ENCODE data around the gene GLRA1.
"Not testable (repeated sequence)": the region's sequence is repeated elsewhere in the genome, so short reads cannot be mapped to it uniquely, and the experiment has no call there.

GLRA1 gene

DNA sequence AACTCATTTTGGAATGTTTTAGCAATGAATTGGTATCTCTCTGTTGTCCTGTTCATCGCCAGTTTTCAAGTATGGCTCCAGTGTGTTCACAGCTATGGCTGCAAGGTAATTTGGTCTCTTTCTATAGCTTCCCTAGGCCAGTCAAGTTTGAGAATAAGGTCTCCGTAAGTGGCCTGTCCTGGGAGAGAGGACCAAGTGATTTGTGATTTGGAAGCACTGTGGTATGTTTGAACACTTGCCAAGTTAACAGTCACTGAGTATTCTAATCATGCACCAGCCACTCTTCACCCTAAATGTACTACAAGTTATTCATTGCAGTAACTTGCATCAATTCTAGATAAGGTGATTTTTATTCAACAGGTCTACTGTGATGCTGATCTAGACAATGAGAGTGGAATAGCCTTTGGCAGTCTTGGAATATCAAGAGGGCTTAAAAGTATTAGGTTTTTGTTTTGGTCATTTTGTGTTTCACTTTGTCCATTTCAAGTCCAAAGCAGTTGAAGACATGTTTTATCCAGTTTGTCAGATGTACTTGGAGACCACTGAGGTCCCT lies 111.8 kb downstream of the GLRA1 start:
- no peak for DNase-seq

DNA sequence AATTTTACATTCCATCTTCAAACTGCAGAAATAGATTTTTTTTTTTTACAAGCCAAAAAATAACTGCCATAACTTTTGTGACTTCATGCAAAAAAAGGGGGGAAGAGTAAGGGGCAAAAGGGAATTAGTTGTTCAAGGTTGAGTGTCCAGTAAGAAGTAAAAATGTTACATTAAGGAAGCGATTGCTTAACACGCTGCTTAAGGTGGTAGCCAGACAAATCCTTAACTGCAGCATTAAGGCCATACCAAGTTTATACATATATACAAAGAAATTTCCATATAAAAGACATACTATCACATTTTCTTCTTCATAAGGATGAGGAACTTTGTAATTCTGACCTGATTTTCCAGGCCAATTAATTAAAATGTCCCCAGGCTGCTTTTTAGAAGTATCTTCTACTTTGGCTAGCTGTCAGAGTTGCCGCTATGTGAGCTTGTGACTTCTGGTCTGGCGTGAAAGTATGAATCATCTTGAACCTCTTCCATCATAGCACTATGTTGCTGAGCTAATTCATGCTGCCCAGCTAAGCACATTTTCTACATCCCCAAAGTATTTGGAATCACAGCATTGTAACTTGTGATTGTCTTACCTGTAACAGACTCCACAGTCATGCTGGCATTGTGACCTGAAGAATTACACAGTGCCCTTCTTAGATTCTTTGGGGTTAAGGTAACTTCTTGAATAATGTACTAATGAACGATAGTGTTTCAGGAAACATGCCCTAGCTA lies 112.9 kb downstream of the GLRA1 start:
- no peak for DNase-seq

DNA sequence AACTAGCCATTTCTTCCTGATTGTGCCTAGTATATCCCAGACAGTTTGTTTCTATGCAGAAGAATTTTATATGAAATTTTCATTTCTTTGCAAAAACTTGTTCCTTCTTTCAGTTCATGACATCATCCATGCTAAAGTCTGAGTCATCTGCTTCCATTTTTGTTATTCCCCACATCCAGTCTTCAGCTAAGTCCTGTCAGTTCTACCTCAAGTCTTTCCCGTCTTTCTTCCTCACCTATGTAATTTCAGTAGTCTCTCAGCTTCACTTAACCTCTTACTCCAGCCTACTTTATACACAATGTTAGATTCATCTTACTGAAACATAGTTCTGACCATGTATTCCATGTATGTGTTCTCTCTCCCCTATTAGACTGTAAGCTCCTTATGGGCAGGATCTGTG lies 113.8 kb downstream of the GLRA1 start:
- DNase-seq: no peak

DNA sequence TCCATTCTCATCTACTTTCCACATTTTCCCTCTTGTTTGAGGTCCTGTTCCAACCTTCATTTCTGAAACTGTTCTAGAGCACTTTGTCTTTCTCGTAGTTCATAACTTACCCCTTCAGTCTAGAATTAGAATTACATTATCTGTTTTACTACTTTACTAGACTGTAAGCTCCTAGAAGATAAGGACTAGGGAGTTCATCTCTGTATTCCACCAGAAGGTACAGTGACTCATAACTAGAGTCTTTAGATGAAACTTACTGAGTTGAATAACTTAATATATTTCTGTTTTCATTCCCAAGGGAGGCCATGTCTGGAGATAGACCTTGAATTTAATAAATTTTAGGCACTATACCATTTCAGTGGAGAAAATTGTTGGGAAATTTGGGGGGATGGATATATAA lies 114.2 kb downstream of the GLRA1 start:
- DNase-seq: no peak

DNA sequence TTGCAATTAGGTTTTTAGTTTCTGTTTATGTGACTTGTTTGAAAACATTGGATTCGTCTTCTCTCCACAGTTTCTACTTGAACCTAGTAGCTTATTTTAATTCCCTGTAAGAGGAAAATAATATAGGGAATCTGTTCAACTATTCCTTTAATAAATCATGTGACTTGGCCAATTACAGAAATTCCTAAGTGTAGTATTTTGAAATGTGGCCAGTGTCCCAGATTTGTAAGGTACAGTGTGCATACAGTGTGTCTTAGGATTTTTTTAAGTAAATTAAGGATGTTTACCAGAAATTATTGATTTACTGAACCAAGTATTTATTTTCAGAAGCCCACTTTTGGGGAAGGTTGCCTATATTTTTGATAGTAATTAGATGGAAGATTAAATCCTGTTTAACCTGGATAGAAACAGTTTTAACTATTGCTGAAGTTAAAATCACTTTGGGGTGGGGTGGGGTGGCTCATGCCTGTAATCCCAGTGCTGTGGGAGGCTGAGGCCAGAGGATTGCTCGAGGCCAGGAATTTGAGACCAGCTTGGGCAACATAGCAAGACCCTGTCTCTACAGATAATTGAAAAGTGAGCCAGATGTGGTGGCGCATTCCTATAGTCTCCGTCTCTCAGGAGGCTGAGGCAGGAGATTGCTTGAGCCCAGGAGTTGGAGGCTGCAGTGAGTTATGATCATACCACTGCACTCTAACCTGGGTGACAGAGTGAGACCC lies 116.0 kb downstream of the GLRA1 start:
- DNase-seq: no peak

DNA sequence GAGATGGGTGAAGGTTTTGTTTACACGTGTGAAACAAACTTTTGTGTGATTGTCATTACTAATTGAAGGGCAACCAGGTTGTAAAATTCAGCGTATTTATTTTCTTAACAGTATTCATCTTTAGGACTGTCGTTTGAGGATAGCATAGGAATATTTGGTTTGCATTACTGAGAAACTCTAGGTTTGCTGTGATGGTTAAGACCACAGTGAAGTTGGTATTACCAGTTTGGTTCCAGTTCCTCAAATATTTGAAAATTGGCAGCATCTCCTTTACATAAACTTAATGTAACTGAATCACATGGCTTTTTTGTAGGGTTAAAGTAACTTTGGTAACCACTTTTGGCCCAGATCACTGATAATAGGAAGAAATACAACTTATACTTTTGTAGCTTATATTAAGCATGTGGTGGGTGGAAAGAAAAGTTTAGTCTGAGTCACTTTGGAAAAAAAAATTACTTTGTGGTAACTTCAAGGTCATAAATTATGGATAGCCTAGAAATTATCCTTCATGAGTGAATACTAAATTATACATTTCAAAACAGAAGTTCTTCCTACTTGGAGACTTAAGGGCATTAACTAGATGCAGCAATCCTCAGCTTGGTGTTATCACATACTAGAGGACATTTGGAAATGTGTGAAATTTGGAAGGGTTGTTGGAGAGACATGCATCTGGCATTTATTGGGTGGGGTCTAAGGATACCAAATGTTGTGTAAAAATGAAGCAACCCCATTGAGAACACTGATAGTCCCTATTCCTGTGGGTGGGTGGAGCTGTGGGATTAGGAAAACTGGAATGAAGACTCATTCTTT lies 119.0 kb downstream of the GLRA1 start:
- no peak for DNase-seq

DNA sequence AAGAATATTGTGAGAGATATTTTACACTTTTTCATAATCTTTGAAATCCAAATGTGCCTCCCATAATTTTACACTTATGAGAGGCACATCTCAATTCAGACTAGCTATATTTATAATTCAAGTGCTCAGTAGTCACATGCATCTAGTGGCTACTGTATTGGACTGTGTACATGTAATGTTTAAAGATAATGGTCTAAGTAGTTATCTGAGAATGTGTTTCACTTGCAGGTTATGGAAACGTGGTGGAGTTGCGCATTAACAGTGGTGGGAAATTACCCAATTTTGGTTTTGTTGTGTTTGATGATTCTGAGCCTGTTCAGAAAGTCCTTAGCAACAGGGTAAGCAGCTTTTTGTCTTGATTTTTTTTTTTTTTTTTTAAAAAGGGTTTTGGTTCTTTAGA lies 124.1 kb downstream of the GLRA1 start:
- DNase-seq: no peak

DNA sequence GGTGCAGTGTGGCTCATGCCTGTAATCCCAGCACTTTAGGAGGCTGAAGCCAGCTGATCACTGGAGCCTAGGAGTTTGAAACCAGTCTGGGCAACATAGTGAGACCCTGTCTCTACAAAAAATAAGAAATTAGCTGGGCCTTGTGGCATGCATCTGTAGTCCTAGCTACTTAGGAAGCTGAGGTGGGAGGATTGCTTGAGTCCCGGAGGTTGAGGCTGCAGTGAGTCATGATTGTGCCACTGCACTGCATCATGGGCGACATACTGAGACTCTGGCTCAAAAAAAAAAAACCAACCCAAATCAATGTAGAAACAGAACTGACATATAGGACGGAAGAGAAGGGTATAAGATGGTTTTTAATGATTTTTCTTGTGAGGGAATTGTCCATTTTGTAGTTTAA lies 125.2 kb downstream of the GLRA1 start:
- DNase-seq: no peak

DNA sequence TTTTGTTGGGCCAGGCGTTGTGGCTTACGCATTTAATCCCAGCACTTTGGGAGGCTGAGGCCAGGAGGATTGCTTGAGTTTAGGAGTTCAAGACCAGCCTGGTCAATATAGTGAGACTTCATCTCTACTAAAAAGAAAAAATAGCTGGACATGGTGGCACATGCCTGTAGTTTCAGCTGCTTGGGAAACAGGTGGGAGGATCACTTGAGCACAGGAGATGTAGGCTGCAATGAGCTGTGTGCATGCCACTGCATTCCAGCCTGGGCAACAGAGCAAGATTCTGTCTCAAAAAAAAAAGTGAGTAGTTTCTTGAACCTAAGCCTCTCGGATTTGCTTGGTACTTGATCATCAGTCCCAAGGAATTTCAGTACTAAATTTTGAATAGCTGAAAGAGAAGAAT lies 126.0 kb downstream of the GLRA1 start:
- DNase-seq: no peak

DNA sequence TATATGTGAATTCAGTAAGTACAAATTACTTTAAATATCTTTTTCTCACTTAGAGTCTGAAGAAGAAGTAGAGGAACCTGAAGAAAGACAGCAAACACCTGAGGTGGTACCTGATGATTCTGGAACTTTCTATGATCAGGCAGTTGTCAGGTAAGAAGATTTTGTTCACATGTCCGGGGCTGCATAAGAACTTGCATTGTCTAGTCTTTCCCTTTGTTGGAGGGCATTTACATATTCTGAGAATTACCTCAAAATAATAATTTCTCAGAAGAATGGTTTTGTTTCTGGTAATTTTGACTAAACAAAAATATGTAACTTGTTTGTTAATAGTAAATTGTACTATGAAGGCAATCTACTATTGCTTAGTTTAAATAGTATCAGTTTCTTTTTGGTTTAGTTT lies 129.2 kb downstream of the GLRA1 start:
- DNase-seq: no peak

DNA sequence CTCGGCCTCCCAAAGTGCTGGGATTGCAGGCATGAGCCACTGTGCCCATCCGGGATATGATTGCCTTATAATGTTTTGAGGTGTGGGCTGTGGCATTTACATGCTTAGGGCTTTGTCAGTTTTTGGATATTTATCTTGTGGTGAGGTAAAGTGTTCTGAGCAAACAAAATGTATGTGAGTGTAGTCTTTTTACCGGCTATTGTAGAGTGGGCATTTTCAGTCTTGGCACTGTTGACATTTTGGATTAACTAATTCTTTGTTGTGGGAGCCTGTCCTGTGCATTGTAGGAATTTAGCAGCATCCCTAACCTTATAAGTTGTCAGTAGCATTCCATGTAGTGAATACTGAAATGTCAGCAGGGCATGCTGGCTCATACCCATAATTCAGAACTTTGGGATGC lies 131.3 kb downstream of the GLRA1 start:
- no peak for DNase-seq

DNA sequence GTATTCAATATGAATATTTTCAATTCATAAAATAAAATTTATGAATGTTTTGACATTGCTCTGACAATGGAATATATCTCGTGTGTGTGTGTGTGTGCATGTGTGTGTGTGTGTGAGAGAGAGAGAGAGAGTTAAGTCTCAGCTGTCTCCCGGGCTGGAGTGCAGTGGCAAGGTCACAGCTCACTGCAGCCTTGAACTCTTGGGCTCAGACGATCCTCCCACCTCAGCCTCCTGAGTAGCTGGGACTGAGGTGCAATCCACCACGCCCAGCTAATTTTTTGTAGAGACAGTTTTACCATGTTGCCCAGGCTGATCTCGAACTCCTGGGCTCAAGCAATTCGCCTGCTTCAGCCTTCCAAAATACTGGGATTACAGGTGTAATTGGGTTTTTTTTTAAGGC lies 136.8 kb downstream of the GLRA1 start:
- no peak for DNase-seq

DNA sequence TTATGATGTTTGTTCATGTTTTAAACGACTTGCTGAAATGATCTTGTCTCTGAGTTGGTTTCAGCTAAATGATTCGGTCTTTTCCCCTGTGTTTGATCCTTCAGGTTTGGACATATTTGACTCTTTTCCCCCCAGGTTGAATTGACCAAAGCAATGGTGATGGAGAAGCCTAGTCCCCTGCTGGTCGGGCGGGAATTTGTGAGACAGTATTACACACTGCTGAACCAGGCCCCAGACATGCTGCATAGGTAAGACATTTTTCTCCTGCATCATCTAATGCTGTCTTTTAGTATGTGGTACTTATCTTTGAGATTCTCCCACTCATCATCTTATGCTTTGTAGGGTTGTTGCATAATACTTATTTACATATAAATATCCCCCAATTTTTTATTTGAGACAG lies 138.2 kb downstream of the GLRA1 start:
- no peak for DNase-seq

DNA sequence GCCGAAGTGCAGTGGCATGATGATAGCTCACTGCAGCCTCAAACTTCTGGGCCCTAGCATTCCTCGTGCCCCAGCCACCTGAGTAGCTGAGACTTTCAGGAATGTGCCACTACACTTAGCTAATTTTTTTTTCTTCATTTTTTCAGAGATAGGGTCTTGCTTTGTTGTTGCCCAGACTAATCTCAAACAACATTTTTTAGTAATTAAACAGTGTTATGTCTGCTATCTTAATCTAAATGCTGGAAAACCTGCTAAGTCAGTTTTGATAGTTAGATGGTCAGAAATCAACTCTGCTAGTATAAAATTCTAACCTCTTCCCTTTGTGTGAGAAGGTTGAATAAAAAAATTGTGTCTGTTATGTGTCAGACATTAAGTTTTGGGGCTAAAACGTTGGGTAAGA lies 140.5 kb downstream of the GLRA1 start:
- no peak for DNase-seq

DNA sequence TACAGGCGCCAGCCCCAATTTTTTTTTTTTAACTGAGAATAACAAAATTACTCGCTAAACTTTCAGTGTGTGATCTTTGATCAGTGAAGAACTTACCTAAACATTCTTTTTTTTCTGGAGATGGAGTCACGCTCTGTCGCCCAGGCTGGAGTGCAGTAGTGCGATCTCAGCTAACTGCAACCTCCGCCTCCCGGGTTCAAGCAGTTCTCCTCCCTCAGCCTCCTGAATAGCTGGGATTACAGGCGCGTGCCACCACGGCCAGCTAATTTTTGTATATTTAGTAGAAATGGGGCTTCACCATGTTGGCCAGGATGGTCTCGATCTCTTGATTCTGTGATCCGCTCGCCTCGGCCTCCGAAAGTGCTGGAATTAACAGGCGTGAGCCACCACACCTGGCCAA lies 141.0 kb downstream of the GLRA1 start:
- not testable (repeated sequence) for DNase-seq

DNA sequence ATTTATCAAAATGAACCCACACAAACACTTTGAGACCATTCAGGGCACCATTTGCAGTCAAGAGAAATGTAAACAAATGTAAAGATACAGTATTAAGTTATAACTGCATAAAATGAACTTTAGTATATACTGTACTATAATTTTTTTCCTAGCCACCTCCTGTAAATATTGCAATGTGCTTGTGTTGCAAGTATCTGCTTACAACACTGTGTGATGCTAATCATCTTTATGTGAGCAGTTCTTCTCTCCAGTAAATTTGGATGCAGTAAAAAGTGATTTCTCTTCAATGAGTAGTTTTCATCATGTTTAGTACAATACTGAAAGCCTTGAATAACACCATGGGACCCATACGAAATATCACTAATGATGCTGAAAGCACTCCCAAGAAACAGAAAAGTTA lies 143.4 kb downstream of the GLRA1 start:
- DNase-seq: no peak

DNA sequence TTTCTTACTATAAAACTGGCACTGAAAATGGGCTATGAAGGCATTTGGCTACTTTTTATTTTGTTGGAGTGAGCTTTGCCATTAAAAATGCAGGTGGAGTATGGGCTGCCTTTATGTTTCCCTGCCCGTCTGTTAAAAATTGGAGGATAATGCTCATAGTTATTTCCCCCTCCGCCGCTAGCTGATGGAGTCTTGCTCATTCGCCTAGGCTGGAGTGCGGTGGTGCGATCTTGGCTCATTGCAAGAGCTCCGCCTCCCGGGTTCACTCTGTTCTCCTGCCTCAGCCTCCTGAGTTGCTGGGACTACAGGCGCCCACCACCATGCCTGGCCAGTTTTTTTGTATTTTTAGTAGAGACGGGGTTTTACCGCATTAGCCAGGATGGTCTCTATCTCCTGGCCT lies 144.3 kb downstream of the GLRA1 start:
- DNase-seq: no peak

DNA sequence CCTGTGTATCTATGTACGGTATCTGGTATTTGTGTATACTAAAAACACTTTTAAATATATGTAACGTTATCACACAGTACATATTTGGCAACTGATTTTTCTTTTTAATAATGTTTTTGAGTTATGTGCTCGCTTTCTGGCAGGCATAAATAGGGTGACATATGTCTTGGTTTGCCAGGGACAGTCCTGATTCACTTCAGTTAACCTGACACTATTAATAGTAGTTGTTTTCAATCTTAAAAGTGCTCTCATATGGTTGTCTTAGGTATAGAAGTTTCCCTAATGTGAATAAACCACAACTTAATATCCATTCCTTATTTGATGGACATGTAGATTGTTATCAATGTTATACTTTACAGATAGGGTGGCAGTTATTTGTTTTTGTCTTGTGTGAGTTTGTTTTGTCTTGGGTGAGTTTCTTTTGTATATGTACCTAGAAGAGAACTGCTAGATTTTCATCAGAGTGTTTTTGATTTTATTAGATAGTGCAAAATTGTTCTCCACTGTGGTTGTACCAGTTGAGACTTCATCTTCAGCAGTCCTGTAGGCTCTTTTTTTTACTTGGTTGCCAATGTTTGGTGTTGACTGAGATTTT lies 145.0 kb downstream of the GLRA1 start:
- DNase-seq: no peak

DNA sequence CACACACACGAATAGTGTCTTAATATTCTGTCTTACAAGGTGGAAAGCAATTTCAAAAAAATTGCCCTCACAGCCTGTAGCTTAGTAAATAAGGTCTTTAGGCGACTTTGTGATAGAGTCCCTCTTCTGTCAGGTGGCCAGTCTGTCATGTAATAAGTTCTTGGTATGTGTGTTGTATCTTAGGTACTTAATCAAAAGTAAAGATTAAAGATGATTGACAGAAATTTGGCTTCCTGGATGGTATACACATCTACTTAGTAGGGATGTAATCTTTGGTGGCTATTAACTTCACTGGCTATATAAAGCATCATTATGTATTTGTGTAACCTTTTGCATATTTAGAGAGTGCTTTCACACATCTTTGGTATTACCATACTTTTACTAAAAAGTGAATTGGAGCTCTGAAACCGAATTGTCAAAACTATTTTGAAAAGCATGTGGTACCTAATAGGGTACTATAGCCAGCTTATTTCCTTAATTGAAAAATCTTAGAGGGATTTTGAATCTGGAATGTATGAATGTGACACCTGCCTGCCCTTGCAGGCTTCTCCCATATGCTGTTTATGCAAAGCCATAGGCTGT lies 149.5 kb downstream of the GLRA1 start:
- no peak for DNase-seq

DNA sequence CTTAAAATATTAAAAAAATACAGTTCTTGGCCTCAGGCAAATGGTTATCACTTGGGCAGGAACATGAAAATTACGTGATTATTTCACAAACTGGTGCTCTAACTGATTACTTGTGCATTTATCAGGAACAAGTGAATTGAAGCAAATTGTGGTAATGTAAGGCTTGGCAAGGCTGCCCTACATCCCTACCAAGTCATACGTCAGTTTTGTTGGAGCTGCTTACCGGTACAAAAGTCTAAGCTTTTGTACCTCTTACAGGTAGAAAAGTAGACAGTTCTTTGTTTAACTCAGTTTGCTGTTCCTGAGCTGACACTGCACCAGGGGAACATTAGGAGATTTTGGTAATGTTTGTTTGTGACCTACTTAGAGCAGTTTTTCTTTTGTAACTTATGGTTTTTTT lies 150.7 kb downstream of the GLRA1 start:
- no peak for DNase-seq

DNA sequence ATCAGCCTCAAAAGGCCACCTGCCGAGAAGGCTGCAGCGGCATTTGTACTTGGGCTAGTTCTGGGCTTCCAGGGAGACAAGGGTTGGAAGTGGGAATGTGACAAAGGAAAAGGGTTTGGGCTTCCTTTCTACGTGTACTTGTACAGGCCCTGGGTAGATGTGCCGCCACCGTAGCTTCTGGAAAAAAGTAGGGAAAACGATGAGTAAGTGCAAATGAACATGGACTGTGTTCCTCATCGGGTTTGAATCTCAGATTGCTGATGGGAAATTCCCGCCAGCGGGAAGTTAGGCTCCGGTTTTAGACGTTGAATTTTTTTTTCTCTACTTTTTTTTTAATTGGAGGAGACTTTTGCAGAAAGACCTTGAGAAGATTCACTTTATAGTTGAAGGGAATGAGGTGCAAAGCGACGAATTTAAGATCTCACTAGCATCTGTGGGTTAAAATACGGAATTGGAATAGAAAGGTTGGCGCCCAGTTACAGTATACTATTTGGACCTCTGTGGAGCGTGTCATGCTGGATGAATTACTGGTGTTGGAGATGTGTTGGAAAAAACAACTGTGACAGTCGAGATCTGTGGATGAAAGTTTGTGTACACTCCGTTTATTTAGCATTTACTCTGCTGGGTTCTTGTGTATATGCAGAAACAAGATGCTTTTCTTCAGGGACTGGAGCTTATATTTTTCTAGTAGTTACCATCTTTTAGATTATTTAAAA lies 151.6 kb downstream of the GLRA1 start:
- no peak for DNase-seq
